HG02870 (cell line): Measurements from ENCODE around the gene ABCA8.

ENCODE experiments used
- ATAC-seq: cut with Tn5 transposase; IDR thresholded peaks from one replicate; pipeline ENCODE4 v1.9.1; 2021; ENCODE audit warnings: mild to moderate bottlenecking, moderate library complexity; ENCODE audit not compliant: unreplicated experiment

The ABCA8 gene

DNA sequence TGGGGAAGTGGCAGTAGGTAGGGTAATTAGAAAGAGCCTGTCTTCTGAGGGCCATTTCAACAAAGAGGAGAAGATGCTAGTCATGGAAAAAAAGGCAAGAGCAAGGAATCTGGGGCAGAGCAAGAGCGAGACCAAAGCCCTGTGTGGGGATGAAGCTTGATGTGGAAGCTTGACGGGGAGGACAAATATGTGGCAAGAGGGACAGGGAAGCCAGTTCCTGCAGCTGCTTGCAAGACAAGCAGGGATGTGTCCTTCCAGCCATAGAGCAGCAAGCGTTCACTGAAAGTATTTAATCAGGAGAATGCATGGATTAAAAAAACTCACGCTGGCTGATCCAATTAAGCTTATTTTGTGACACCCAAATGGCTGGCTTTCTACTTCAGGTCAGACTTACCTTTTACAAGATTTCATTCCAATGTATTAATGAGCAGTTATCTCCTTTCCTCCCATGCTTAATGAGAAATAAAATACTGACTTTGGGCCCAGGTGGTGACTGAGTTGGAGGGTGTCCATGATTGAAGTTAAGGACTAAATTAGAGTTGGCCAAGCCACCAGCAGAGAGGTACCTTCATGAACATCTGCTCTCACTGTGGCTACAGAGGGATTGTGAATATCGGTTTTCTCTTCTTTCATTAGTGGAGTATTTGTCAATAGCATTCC is 76.8 kb downstream of the ABCA8 start:
- ATAC-seq, result no peak

DNA sequence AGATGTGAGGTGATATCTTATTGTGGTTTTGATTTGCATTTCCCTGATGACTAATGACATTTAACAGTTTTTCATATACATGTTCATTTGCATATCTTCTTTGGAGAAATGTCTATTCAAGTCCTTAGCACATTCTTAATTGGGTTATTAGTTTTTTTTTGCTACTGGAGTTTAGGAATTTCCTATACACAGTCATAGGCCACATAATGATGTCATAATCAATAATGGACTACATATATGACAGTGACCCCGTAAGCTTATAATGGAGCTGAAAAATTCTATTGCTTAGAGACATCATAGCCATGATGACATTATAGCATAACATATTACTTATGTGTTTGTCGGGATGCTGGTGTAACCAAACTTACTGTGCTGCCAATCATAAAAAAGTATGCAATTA is 83.7 kb downstream of the ABCA8 start:
- no peak for ATAC-seq

DNA sequence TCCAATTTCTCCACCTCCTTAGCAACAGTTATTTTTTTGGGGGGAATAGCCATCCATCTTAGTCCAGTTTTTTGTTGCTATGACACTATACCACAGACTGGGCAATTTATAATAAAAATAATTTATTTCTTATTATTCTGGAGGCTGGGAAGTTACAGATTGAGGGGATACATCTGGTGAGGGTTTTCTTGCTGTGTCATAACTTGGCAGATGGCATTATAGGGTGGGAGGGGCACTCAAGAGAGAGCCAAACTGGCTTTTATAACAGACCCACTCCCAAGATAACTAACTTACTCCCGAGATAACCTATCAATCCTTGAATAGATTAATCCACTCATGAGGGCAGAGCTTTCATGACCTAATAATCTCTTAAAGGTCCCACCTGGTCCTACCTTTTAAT is 84.2 kb downstream of the ABCA8 start:
- ATAC-seq, result no peak

DNA sequence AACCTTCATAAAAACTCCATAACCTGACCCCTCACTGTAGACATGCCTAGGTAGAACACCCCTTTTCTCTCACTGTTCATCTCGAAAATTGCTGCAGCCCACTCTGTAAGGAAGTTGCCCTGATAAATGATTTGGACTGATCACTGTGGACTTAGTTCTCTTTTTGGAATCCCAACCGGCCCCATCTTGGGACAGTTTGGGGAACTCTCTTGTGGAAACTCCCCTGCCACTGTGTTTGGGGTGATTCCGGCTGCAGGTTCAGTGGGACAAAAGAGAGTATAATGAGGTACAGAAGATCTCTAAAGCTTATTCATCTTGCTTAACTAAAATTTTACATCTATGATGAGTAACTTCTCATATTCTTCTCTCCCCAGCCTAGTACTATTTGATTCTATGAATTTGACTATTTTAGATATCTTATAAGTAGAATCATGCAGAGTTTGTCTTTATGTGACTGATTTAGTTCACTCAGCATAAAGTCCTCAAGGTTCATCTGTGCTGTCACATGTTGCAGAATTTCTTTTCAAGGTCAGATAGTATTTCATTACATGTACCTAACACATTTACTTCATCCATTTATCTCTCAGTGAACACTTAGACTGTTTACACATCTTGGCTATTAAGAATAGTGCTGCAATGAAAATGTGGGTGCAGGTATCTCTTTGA is 84.9 kb downstream of the ABCA8 start:
- ATAC-seq, result no peak

DNA sequence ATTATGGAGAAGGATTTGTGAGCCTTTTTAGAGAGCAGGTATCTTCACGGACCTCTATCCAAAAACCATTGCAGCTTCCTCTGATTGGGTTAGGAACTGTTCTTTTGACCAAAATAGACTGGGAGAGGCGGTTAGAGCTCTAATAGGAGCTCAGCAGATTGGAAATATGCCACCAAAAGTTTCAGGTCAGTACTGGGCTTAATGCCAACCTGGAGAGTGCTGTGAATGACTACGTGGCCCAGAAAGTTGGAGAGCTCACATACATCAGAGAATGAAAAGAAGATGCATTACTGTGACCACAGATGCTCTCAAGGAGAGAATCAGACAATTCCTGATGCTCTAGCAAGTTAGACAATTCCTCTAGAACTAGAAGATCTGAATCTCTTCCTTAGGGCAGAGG is 86.5 kb downstream of the ABCA8 start:
- ATAC-seq, result no peak

DNA sequence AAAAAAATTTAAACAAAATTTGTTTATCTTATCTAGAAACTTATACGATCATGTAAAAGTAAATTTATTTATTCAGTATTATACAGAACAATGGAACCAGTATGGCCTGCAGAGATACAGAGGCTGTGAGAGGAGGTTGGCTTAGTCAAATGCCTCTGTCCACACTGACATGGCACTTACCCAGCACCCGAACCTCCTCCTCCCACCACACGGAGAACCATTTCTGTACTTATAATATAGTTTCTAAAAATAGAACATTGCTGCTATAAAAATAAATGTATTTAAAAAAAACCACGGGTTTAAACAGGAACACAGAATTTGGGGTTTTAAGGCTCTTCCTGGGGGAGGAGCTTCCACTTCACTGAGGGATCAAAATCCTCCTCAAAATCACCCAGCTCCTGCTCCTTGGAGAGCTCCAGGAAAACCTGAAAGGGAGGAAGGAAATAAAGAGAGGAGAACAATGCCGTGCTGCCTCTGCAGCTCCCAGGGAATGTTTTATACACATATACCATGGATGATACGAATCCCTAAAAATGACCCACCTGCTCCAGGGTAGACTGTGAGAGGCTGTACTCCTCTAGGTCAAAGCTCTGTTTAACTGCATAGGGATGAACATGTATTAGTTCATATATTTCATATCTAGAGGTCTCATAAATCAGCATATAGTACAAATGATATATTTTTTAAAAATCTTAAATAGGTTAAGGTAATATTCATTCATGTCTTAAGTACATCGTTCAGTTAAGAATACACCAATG is 87.3 kb downstream of the ABCA8 start:
- no peak for ATAC-seq

DNA sequence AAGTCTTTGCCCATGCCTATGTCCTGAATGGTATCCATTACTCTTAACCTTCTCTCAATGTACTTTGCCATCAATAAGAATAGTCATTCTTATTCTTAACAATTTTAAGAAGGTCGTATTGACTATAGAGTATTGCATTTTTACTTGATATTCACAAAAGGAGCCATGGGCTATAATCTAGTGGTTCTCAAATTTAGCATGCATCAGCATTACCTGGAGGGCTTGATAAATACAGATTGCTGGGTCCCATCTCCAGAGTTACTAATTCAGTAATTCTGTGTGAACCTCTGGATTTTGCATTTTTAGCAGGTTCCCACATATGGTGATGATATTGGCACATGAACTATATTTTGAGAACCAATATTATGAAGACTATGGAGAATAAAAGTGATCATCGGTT is 89.6 kb downstream of the ABCA8 start:
- ATAC-seq, result no peak

DNA sequence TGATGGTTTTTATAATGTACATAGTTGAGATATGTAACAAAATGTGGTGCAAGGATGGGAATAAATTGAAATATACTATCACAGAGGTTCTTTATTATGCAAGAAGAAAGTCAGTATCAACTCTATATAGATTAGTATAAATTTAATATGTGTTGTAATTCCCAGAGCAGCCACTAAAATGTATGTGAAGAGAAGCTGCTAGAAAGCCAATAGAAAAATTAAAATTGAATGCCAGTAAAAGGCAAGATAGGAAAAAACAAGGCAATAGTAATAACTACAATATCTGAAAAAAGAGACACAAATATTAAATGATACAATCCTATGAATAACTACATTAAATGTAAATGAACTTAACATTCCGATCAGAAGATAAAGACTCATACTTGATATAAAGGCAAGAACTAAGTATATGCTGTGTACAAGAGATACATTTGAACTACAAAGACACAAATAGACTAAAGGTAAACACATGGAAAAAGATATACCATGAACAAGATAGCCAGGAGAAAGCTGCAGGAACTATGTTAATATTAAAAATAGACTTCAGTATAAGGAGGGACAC is 92.0 kb downstream of the ABCA8 start:
- no peak for ATAC-seq

DNA sequence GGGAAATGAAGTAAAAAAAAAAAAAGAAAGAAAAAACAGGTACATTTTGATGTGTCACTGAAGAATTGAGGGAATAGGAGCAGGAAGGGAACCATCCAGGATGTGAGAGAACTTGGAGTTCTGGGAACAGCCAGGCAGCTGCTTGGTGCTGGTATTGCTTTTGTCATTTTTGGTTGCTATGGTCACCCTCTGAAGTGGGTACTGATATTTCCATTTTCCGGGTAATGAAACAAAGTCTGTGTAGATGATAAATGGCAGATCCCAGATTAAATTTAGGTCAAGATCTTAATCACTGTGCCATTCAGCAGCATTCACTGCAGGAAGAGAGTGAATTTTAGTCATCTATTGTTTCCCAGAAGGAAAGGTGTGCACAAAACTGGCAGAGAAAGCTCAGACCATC is 93.6 kb downstream of the ABCA8 start:
- ATAC-seq, result no peak

DNA sequence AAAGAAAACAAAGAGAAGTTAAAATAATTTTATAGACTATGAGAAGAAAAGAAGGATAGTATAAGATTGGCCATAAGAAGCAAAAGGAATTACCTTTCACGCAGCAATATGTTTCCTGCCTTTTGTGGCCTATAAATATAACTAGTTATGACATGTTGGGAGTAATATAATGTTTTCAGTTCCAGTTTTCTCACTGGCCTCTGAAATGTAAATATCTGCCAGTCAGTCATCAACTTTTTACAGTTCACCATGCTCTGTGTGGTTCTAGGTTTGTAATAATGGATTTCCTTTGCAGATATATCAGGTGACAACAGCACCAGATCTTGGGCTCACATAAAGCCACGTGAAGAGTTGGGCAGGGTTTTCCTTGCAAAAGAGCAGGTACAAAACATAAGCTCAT is 94.3 kb downstream of the ABCA8 start:
- no peak for ATAC-seq

DNA sequence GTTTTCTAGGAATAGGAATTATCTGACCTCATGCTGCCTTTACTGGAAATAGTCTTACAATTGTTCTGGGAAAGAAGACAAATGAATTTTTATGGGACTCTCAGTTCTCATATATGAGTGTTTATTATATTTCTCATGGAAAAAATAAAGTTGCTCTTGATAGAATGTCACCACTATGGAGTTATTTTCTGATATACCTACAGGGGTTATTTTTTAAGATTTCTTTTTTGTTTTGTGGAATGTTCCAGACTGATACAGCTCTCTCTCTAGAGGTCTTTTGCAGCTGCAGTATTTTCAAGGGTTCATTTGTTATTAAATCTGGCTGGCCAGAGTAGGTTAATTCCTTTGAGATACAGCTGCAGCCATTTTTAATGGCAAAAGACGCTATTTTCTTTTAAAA is 100.7 kb downstream of the ABCA8 start:
- ATAC-seq, result no peak

DNA sequence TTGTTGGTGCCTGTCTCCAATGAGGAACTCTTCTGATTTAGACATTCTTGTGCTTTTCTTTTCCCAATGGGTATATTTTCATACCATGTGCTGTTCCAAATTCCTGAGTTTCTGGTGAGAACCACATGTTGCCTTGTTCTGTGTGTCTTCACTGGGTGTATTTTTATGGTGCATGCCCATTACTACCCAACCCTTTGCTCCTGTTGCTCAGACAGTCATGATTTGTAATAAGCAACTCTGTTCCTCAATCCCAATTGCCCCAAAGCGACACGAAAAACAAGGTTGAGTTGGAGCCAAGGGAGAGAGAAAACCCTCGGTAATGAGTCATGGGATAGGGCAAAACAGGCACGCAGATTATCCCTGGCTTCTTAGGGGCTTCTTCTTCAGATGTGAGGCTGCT is 101.8 kb downstream of the ABCA8 start:
- no peak for ATAC-seq

DNA sequence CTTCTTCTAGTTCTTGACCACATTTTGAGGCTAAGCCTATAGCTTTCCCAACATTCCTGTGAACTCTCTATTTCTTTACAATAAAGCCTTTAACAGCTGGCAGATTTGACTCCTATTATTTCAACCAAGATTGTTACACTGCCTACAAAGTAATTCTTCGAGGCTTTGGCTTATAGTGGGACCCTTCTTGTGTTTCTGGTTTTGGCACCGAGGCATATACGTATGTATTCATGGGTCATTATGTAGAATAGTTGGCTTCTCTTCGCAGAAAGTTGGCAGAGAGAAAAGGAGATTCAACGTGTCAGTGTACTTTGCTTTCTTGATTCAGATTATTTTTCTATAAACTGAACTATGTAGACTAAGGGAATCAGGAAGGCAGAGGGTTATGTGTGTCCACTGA is 102.2 kb downstream of the ABCA8 start:
- ATAC-seq, result no peak

DNA sequence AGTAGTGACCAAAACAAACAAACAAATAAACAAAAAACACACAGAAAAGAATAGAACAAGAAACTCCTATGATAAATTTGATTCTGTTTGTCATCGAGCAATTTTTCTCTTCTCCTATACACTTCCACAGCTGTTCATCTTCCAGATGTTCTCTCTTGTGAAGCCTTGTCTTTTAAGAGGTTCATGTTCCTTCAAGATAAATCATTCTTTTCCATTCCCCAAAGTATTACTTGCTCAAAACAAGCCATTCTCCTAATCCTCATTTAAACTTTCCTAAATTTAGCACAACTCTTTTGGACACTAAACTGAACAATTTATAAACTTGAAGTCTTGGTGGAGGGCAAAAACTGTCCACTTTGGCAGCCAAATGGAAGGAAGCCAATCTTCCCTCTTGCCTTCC is 103.3 kb downstream of the ABCA8 start:
- ATAC-seq, result no peak

DNA sequence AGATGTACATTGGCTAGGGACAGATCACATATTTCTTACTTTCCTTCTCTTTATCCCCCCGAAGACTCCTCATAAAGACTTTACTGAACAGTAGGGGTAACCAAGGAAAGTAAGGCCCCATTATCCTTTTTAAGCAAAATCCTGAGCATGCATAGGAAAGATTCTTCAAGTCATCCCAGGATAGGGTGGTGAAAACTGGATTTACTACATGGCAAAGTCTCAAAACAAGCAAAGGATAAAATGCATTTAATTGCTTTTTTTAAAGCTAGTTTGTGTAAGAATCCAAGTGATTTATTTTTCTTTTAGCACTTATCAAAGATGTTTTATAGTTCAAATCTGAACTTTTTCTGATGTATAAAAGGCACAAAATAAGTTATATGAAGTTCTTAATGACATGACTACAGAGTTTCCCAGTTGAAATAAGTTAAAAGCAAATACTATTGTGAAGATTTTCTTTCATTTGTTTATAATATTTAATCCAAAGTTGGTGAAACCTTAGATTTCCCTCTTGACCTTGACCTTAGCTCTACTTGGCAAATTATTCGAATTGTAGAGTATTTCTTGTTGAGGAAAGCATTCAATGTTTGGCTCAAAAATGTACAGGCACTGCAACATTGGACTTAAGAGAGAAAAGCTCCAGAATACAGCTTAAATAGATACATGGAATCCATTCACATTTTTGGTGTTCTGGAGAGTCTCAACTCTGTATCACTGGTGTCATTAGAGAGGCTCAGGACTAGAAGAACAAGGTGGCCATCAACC is 104.3 kb downstream of the ABCA8 start:
- no peak for ATAC-seq

DNA sequence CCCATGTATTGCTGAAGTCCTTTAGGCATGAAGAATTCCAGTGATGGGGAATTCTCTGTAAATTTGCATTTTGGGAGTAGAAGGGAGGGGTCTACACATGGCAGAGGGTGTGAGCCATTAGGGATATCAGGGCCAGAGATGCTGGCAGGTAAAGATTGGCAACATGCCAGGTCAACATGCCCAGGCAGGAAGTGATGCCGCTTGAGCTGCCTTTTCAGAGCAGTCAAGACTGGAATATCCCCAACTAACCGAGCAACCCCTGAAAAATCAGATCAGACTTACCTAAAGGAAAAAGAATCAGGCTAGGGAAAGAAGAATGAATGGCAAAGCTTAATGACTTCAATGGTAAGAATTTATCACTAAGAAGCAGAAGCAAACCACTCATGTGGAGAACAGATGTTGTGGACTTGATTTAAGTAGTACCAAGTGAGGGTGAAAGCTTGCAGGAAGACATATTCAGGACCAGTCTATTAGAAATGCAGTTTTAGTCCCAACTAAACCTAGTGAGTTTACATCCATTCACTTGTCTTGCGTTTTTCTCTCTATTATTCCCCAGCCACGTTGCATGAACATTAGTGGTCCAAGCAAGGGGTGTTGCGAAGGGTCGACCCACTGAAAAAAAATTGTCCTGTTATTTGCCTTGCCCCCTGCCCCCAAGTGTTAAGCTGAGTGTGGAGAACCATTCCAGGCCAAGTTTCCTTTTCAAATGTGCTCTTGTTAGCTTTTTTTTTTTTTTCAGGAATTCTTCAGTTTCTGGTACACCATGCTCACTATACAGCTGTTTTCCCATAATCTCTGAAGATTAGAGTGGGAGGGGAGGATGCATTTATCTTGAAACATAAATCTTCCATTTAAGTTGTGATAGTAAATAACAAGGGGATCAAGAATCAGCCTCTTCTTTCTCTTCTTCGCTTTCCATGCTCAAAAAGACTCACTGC is 105.2 kb downstream of the ABCA8 start:
- no peak for ATAC-seq

DNA sequence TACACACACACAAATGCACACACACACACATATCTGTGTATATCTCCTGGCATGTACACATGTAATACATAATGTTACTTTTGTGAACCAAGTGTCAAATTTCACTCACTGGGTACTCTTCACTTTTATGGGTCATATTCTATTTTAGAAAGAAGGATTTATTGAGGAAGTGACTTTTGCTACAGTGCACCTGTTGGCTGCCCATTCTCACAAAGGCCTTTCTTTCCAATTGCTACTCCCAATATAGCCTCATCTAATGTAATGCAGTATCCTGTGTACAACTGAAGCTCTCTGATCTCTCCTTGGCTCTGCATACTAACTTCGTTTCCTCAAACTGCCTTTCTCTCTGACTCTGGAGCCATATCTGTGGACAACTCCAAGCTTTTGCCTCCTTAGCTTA is 107.5 kb downstream of the ABCA8 start:
- ATAC-seq, result no peak

DNA sequence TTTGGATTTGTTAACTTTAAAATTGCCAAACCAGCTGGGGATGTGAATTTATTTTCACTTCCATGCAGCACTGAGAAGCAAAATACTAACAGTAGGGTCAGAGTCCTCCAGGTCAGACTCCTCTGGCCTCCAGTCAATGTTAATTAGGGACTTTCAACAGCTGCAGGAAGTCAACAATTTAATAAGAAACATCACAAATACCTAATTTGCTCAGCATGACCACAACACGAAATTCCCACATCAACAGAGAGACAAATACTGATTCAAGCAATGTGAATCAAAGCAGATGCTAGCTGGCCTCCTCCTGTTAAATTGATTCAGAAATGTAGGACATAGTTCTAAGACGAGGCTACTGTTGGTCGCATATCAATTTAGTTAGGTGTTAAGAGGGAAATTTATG is 111.7 kb downstream of the ABCA8 start:
- no peak for ATAC-seq

DNA sequence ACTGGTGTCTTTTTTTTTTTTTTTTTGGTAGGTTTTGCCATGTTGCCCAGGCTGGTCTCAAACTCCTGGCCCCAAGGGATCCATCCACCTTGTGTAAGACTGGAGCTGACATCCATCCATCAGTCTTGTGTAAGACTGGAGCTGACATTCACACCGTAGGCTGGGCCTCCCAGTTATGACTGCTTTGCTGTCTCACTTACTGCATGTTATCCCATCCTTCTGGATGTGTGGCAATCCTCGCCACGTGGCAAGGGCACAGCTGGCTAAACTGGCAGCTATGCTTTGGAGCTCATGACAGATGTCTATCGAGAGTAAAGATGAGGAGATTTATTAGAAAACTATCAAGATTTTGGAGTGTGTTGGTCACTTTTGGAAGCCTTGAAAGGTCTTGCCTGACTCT is 115.1 kb downstream of the ABCA8 start:
- ATAC-seq, result no peak

DNA sequence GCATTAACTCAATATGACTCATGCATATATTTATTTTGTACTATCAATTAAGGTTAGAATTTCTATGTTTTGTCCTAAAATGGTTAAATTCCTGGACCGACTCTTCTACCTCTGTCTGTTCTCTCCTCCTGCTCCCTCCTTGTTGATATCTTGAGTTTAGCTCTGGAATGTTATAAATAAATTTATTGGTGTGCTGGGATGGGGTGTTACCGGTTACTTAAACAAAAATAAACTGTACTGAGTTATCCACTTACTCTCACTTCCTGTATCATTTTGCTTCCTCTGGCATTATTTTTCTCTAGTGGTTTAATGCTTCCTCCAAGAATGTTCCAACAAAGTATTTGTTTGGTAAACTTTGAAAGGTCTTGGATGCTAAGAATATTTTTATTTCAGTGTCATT is 120.1 kb downstream of the ABCA8 start:
- no peak for ATAC-seq
